CD4-positive, alpha-beta T cell (primary cell): Measurements from ENCODE around the gene SYTL5. TPM values are rescaled to one million over a fixed set of nuclear protein-coding genes. Genes with fewer than 3 reads are reported as not detected.

ENCODE experiments used
- ATAC-seq: fragments of 200-7000 bp; cut with Tn5 transposase; one replicate; pipeline ENCODE4 v1.10.0; 2022; ENCODE audit warnings: mild to moderate bottlenecking; ENCODE audit not compliant: poor library complexity
- CTCF ChIA-PET: fragments of 350-600 bp; sonication (Branson Sonifier 250); formaldehyde crosslinking; loops from one replicate; lab custom pipeline; 2021; ENCODE audit warnings: antibody characterized with exemption, inconsistent platforms; lab: Charles Lee
- POLR2A ChIA-PET: fragments of 350-600 bp; sonication (Branson Sonifier 250); formaldehyde crosslinking; loops from one replicate; lab custom pipeline; 2021; ENCODE audit warnings: antibody characterized with exemption, inconsistent platforms; lab: Charles Lee
- DNase-seq, 14 experiments: peaks; one replicate each; pipeline ENCODE4 v3.0.0-alpha.2; 2013 to 2020; ENCODE audit warnings: mixed read lengths in 2 of 14
- H3K27ac ChIP-seq, 2 donors: one replicate each; pipeline versions ENCODE4 v1.5.1 to v1.7.0; 2013; ENCODE audit warnings: low read length in 2 of 2, low read depth in 1 of 2, mild to moderate bottlenecking in 1 of 2
- H3K27me3 ChIP-seq, 2 experiments: 1 replicate in 1 of 2; 2 replicates in 1 of 2; pipeline versions ENCODE4 v1.6.1 to v1.7.0; 2013; ENCODE audit warnings: low read length in 2 of 2, control low read depth in 1 of 2, mild to moderate bottlenecking in 1 of 2, moderate library complexity in 1 of 2; ENCODE audit not compliant: insufficient read depth in 2 of 2, control insufficient read depth in 1 of 2
- H3K36me3 ChIP-seq: one replicate; pipeline ENCODE4 v1.6.1; 2013; ENCODE audit warnings: low read length, control low read depth; ENCODE audit not compliant: insufficient read depth
- H3K4me1 ChIP-seq: one replicate; pipeline ENCODE4 v1.6.1; 2013; ENCODE audit warnings: low read length, control low read depth; ENCODE audit not compliant: insufficient read depth
- H3K4me3 ChIP-seq: one replicate; pipeline ENCODE4 v1.5.1; 2013; ENCODE audit warnings: mild to moderate bottlenecking, low read length, moderate library complexity
- H3K9me3 ChIP-seq, 2 experiments: 1 replicate in 1 of 2; 2 replicates in 1 of 2; pipeline versions ENCODE4 v1.6.1 to v1.7.0; 2013; ENCODE audit warnings: low read length in 2 of 2, mild to moderate bottlenecking in 2 of 2, control low read depth in 1 of 2, moderate library complexity in 1 of 2; ENCODE audit not compliant: control insufficient read depth in 1 of 2, insufficient read depth in 1 of 2
- H3K27ac Mint-ChIP-seq: one replicate; pipeline ENCODE4 v1.8.0; 2020; ENCODE audit warnings: mixed read lengths
- H3K27me3 Mint-ChIP-seq: one replicate; pipeline ENCODE4 v1.8.0; 2021; ENCODE audit warnings: mixed read lengths
- H3K36me3 Mint-ChIP-seq: one replicate; pipeline ENCODE4 v1.8.0; 2021; ENCODE audit warnings: low read depth, mixed read lengths
- H3K4me1 Mint-ChIP-seq: one replicate; pipeline ENCODE4 v1.8.0; 2021; ENCODE audit warnings: low read depth, mixed read lengths
- H3K4me3 Mint-ChIP-seq: one replicate; pipeline ENCODE4 v1.8.0; 2020; ENCODE audit warnings: mild to moderate bottlenecking, mixed read lengths
- H3K9me3 Mint-ChIP-seq: one replicate; pipeline ENCODE4 v1.8.0; 2020; ENCODE audit warnings: mixed read lengths
- CTCF ChIP-seq: fragments of 200-600 bp; IDR thresholded peaks from one replicate; pipeline ENCODE4 v1.8.0; 2022; ENCODE audit warnings: antibody characterized with exemption, mild to moderate bottlenecking
- intact Hi-C, 2 experiments: fragments of 100-400 bp; cut with DNase I in 1 of 2; cut with micrococcal nuclease in 1 of 2; formaldehyde crosslinking; loops; one replicate each; pipeline versions ENCODE4 v1.15.1 to v1.9.0; 2023 to 2025; cut with DNase I, micrococcal nuclease
- total RNA-seq, 174 experiments: library from RNA in 2 of 174; stranded (reverse) in 2 of 174; gene quantifications; one replicate each; pipeline ENCODE4 v1.2.3 and lab custom pipeline; 2021 to 2026

SYTL5 gene
- total RNA-seq, 2 experiments from 2014 or later: not detected

GRCh38 chrX:38041237-38041636, 34.9 kb downstream of the SYTL5 start:
- H3K27me3 Mint-ChIP-seq: no peaks in the 10 kb centered on the region
- intact Hi-C loops: no loop called here
- H3K4me3 Mint-ChIP-seq: no peak overlapping the region
- H3K27me3 ChIP-seq: no peaks in the 10 kb centered on the region
- H3K9me3 ChIP-seq: no peaks in the 10 kb centered on the region
- H3K27ac ChIP-seq: no peak overlapping the region
- no peaks in the 10 kb centered on the region for H3K4me1 Mint-ChIP-seq
- no peak for ATAC-seq
- H3K4me3 ChIP-seq: no peak overlapping the region
- no peaks in the 10 kb centered on the region for H3K36me3 ChIP-seq
- H3K9me3 Mint-ChIP-seq: no peaks in the 10 kb centered on the region
- CTCF ChIA-PET: no interaction called here
- no peaks in the 10 kb centered on the region for H3K4me1 ChIP-seq
- no peak overlapping the region for H3K27ac Mint-ChIP-seq
- no peak for DNase-seq
- POLR2A ChIA-PET: no interaction called here
- no peak for TF ChIP-seq CTCF
- H3K36me3 Mint-ChIP-seq: no peaks in the 10 kb centered on the region

- H3K4me3 Mint-ChIP-seq: no peak overlapping the region
- no peak overlapping the region for H3K4me3 ChIP-seq
- ATAC-seq (no peak), DNase-seq (no peak)
- H3K27me3 Mint-ChIP-seq: no peaks in the 10 kb centered on the region
- ChIA-PET POLR2A (no interaction called here), CTCF (no interaction called here)
- no peaks in the 10 kb centered on the region for H3K9me3 ChIP-seq
- no peaks in the 10 kb centered on the region for H3K4me1 Mint-ChIP-seq
- no peak overlapping the region for H3K27ac Mint-ChIP-seq
- no peak overlapping the region for H3K27ac ChIP-seq
- H3K27me3 ChIP-seq: no peaks in the 10 kb centered on the region
- no peaks in the 10 kb centered on the region for H3K36me3 ChIP-seq
- H3K4me1 ChIP-seq: no peaks in the 10 kb centered on the region
- TF ChIP-seq CTCF: no peak
- intact Hi-C loops: no loop called here
- H3K9me3 Mint-ChIP-seq: no peaks in the 10 kb centered on the region
- no peaks in the 10 kb centered on the region for H3K36me3 Mint-ChIP-seq
Measured at GRCh38 chrX:38044701-38045100, 38.3 kb downstream of the SYTL5 start.

- Mint-ChIP-seq H3K4me3 (no peak overlapping the region), H3K27ac (no peak overlapping the region), H3K9me3 (no peaks in the 10 kb centered on the region), H3K4me1 (no peaks in the 10 kb centered on the region), H3K36me3 (no peaks in the 10 kb centered on the region), H3K27me3 (no peaks in the 10 kb centered on the region)
- no peak for DNase-seq
- H3K4me1 ChIP-seq: no peaks in the 10 kb centered on the region
- H3K4me3 ChIP-seq: no peak overlapping the region
- ATAC-seq: no peak
- ChIA-PET POLR2A (no interaction called here), CTCF (no interaction called here)
- no peak overlapping the region for H3K27ac ChIP-seq
- intact Hi-C loops: no loop called here
- H3K9me3 ChIP-seq: no peaks in the 10 kb centered on the region
- TF ChIP-seq CTCF: no peak
- no peaks in the 10 kb centered on the region for H3K36me3 ChIP-seq
- H3K27me3 ChIP-seq: no peaks in the 10 kb centered on the region
Measured at GRCh38 chrX:38045538-38046096, 39.3 kb downstream of the SYTL5 start.
